ENCODE data around the gene H2AZ2.

The H2AZ2 gene

GRCh38 chr7:44796504-44797328 lies 51.2 kb downstream of the H2AZ2 start, which contains the start of gene PPIA:
TSS of gene PPIA (plus strand) at chr7:44796681. CDS start at chr7:44796725, 44 bp downstream.
- TF ChIP-seq CTCF (IDR thresholded peaks at IDR 0.05), result no peak

- TF ChIP-seq CTCF (IDR thresholded peaks at IDR 0.05), result no peak
These were observed 51.8 kb downstream of the H2AZ2 start for GRCh38 chr7:44796034-44796503.

GRCh38 chr7:44794331-44794730 lies 53.6 kb downstream of the H2AZ2 start:
- no peak for TF ChIP-seq CTCF (IDR thresholded peaks at IDR 0.05)

GRCh38 chr7:44793919-44794318 lies 54.0 kb downstream of the H2AZ2 start:
- no peak for TF ChIP-seq CTCF (IDR thresholded peaks at IDR 0.05)

GRCh38 chr7:44791278-44792219 lies 56.3 kb downstream of the H2AZ2 start:
- TF ChIP-seq CTCF (IDR thresholded peaks at IDR 0.05), result no peak

- no peak for TF ChIP-seq CTCF (IDR thresholded peaks at IDR 0.05)
These were observed 57.9 kb downstream of the H2AZ2 start for GRCh38 chr7:44789990-44790389.

GRCh38 chr7:44787762-44788161 lies 60.1 kb downstream of the H2AZ2 start:
- no peak for TF ChIP-seq CTCF (IDR thresholded peaks at IDR 0.05)
